ENCODE data around the gene TERT.

The TERT gene

DNA sequence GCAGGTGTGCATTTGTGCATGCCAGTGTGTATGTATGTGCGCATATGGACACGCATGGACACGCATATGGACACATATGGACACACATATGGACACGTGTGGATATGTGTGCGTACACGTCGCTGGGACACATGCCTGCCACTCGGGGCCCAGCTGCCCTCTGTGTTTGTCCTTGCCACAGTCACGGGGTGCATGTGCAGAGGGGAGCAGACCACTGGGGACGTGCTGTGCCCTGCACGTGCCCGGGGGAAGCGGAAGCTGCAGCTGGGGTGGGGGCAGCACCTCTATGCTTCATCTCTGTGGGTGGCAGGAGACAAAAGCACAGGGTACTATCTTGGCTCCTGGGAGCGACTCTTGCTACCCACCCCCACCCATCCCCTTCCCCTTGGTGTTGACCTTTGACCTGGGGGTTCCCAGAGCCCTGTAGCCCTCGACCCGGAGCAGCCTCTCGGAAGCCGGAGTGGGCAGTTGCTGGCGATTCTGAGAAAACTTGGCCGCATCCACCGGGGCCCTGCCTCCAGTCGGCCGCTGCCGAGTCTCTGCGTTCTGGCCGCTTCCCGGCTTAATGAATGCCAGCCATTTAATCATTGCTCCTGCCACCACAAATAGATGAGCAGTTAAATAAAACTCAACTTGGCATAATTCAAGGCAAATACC lies 72.1 kb downstream of the TERT start:
- no peak for DNase-seq (ENCODE audit: low read depth)
- TF ChIP-seq, protein P1, sequence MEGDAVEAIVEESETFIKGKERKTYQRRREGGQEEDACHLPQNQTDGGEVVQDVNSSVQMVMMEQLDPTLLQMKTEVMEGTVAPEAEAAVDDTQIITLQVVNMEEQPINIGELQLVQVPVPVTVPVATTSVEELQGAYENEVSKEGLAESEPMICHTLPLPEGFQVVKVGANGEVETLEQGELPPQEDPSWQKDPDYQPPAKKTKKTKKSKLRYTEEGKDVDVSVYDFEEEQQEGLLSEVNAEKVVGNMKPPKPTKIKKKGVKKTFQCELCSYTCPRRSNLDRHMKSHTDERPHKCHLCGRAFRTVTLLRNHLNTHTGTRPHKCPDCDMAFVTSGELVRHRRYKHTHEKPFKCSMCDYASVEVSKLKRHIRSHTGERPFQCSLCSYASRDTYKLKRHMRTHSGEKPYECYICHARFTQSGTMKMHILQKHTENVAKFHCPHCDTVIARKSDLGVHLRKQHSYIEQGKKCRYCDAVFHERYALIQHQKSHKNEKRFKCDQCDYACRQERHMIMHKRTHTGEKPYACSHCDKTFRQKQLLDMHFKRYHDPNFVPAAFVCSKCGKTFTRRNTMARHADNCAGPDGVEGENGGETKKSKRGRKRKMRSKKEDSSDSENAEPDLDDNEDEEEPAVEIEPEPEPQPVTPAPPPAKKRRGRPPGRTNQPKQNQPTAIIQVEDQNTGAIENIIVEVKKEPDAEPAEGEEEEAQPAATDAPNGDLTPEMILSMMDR (IDR thresholded peaks at IDR 0.05; ENCODE audit: low read depth, low read length, missing control alignments): no peak
- no peak overlapping the region for H3K4me3 ChIP-seq (ENCODE audit: low read depth, low read length)

DNA sequence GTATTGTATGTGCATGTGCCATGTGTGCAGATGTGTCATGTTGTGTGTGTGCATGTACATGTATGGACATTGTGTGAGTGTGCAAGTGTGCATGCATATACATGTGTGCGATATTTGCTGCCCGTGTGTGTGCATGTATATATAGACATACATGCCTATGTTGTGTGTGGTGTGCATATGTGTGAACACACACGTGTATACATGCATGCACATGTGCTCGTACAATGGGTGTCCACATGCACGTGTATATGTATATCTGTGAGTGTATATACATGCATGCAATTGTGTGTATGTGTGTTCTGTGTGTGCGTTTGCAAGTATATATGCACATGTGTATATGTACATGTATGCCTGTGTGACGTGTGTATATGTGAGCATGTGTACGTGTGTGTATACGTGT lies 72.7 kb downstream of the TERT start:
- DNase-seq (ENCODE audit: low read depth): peak; percentile 3
- TF ChIP-seq, protein P1 (IDR thresholded peaks at IDR 0.05; ENCODE audit: low read depth, low read length, missing control alignments): no peak
- H3K4me3 ChIP-seq (ENCODE audit: low read depth, low read length): no peak overlapping the region

DNA sequence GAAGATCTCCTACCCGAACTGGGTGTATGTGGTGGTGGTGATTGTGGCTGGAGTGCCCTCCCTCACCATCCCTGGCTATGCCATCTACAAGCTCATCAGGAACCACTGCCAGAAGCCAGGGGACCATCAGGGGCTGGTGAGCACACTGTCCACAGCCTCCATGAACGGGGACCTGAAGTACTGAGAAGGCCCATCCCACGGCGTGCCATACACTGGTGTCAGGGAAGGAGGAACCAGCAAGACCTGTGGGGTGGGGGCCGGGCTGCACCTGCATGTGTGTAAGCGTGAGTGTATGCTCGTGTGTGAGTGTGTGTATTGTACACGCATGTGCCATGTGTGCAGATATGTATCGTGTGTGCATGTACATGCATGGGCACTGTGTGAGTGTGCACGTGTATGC lies 73.1 kb downstream of the TERT start:
- TF ChIP-seq, protein P1 (IDR thresholded peaks at IDR 0.05; ENCODE audit: low read depth, low read length, missing control alignments): no peak
- no peak overlapping the region for H3K4me3 ChIP-seq (ENCODE audit: low read depth, low read length)
- no peak for DNase-seq (ENCODE audit: low read depth)

DNA sequence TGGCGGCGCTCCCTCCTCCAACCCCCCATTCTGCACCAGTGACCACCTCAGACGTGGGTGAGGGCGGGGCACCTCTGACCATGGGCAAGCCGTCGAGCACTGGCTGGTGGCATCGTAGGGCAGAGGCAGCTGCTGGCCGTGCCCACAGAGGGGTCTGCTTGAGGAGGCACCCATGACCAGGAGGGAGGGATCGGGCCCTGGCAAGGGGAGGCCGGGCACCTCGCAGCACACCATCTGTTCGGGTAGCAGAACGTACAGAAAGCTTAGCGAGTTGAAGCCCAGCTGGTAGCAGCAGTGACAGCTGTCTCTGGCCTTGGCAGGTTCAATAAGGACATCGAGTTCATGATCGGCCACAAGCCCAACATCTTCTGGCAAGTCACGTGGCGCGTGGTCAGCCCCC lies 74.0 kb downstream of the TERT start:
- no peak for DNase-seq (ENCODE audit: low read depth)
- H3K4me3 ChIP-seq (ENCODE audit: low read depth, low read length): no peak overlapping the region
- TF ChIP-seq, protein P1 (IDR thresholded peaks at IDR 0.05; ENCODE audit: low read depth, low read length, missing control alignments): no peak

DNA sequence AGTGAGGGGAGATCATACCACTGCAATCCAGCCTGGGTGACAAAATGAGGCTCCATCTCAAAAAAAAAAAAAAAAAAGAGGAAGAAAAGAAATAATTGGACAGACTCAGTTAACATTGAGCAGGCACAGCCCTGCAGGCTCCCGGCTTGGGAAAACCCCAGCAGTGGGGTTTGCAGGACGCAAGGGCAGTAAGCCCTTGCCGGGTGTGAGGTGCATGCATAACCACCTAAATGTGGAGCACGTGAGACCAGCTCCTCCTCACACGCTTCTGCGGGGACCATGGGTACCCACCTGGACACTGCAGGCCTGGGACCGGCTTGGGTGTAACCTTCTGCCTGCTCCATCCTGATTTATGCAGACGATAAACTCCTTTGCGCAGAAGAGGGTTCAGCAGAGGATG lies 74.5 kb downstream of the TERT start:
- H3K4me3 ChIP-seq (ENCODE audit: low read depth, low read length): no peak overlapping the region
- TF ChIP-seq, protein P1 (IDR thresholded peaks at IDR 0.05; ENCODE audit: low read depth, low read length, missing control alignments): no peak
- no peak for DNase-seq (ENCODE audit: low read depth)

DNA sequence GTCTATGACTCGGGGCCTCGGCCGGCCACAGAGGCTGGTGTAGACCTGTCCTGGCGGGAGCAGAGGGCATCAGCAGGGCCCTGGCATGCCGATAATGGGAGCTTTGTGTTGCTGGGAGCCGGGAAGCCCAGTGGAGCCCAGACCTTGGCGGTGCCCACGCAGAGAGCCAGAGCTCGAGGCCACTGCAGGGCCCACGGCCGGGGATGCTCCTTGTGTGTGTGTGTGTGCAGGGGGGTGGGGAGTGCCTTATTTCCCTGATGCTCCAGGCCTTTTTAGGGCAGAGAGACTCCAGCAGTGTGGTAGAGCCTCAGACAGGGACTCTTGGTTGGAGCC lies 75.1 kb downstream of the TERT start:
- no peak for DNase-seq (ENCODE audit: low read depth)
- TF ChIP-seq, protein P1 (IDR thresholded peaks at IDR 0.05; ENCODE audit: low read depth, low read length, missing control alignments): no peak
- H3K4me3 ChIP-seq (ENCODE audit: low read depth, low read length): no peak overlapping the region

DNA sequence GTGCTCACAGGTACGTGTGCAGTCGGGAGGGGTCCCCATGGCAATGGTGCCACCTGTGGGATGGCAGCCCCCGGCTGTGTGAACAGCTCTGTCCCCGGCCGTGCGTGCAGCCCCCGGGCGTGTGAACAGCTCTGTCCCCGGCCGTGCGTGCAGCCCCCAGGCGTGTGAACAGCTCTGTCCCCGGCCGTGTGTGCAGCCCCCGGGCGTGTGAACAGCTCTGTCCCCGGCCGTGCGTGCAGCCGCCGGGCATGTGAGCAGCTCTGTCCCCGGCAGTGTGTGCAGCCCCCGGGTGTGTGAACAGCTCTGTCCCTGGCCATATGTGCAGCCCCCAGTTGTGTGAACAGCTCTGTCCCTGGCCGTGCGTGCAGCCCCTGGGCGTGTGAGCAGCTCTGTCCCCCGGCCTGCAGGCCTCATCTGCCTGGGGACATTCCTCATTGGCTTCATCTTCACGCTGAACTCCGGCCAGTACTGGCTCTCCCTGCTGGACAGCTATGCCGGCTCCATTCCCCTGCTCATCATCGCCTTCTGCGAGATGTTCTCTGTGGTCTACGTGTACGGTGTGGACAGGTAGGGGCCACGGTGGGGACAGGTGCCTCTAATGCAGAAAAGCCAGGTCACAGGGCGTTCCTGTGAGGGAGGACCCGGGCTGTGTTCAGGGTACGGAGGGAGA lies 75.6 kb downstream of the TERT start:
- no peak for DNase-seq (ENCODE audit: low read depth)
- no peak overlapping the region for H3K4me3 ChIP-seq (ENCODE audit: low read depth, low read length)
- TF ChIP-seq, protein P1 (IDR thresholded peaks at IDR 0.05; ENCODE audit: low read depth, low read length, missing control alignments): no peak

All from GM12864 (cell line).